Measurements from ENCODE around the gene CYP1A2.

The CYP1A2 gene

GRCh38 chr15:74788683-74789151 is 40.1 kb downstream of the CYP1A2 start:
- no peak for DNase-seq (ENCODE audit: low read depth in 4 of 4, low spot score in 1 of 4)

GRCh38 chr15:74789171-74789631 is 40.6 kb downstream of the CYP1A2 start:
- no peak for DNase-seq (ENCODE audit: low read depth in 4 of 4, low spot score in 1 of 4)

DNA sequence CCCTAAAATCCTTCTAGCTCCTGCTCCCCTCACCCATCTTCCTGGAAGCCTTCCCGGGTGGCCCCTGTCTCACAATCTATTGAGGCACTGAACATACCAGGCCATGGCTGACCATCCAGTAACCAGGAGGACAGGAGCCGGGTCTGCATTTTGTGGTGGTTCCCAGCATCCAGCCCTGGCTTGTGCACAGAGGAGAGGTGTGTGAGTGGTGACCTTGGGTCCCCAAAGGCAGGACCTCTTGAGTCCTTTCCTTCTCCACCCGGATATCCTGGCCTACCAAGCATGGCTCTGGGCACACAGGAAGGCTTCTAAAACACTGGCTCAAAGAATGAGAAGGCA is 41.1 kb downstream of the CYP1A2 start:
- DNase-seq (ENCODE audit: low read depth in 4 of 4, low spot score in 1 of 4), result no peak

- no peak for DNase-seq (ENCODE audit: low read depth in 4 of 4, low spot score in 1 of 4)
Observed at GRCh38 chr15:74790080-74790916, 41.7 kb downstream of the CYP1A2 start.

DNA sequence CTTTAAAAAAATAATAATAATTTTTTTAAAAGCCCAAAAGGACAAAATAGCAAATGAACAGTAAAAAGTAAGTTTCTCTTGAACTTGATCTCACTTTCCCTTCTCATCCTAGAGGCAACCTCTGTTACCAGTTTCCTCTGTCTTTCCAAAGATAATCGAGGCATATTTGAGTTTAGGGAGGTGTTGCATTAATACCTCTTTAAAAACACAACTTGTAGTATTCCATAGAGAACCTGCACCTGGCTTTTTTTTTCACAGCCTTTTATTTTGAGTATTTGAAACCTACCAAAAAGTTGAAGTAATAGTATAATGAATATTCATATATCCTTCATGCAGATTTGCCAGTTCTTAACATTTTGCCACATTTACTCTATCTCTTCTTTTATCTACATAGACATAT is 42.4 kb downstream of the CYP1A2 start:
- DNase-seq (ENCODE audit: low read depth in 4 of 4, low spot score in 1 of 4), result no peak

DNA sequence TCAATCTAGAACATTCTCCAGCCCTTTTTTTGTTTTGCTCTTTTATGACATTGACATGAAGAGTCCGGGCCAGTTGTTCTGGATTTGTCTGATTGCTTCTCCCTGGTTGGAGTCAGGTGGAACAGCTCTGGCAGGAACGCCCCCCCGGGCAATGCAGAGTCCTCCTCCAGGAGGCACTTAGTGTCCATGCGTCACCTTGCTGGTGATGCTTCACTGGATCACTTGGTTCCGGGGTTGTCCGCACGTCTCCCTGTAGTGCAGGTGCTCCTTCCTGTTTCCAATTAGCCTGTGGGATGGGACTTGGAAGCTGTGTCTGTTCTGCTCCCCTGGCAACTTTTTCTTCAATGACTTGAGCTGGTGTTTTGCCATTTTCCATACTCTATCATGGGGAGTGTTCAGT is 43.0 kb downstream of the CYP1A2 start:
- DNase-seq (ENCODE audit: low read depth in 4 of 4, low spot score in 1 of 4), result no peak

DNA sequence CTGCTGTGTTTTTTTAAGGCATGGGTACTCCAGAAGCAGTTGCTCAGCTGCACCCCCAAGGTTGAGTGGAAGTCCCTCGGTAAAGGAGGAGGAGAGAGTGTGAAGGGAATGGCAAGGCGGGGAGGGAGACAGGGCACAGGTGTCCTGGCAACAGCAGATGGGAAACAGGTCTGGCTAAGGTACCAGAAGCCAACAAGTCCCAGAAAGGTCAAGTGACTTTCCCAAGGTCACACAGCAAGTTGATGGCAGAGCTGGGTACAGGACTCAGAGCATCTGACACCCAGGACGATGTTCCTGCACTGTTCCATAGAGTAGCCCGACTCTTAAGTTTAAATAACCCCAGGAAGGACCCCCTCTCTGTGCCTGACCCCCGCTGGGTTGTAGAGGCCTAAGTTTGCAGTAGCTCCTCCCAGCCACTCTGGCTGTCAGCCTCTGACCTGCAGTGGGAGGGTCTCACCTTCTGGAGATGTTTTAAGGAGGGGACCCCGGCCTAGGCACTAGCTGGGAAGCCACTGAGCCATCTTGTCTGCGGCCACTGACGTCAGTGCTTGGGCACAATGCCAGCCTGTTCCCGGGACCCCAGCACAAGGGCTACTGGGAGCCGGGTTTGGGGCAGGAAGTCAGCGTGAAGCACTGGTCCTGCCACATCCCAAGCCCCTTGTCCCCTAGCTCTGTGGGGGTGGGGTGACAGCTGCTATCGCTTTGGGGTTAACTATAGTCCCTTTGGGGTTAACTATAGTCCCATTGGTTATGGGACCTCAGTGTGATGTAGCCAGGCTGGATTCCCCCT is 43.8 kb downstream of the CYP1A2 start:
- no peak for DNase-seq (ENCODE audit: low read depth in 4 of 4, low spot score in 1 of 4)

DNA sequence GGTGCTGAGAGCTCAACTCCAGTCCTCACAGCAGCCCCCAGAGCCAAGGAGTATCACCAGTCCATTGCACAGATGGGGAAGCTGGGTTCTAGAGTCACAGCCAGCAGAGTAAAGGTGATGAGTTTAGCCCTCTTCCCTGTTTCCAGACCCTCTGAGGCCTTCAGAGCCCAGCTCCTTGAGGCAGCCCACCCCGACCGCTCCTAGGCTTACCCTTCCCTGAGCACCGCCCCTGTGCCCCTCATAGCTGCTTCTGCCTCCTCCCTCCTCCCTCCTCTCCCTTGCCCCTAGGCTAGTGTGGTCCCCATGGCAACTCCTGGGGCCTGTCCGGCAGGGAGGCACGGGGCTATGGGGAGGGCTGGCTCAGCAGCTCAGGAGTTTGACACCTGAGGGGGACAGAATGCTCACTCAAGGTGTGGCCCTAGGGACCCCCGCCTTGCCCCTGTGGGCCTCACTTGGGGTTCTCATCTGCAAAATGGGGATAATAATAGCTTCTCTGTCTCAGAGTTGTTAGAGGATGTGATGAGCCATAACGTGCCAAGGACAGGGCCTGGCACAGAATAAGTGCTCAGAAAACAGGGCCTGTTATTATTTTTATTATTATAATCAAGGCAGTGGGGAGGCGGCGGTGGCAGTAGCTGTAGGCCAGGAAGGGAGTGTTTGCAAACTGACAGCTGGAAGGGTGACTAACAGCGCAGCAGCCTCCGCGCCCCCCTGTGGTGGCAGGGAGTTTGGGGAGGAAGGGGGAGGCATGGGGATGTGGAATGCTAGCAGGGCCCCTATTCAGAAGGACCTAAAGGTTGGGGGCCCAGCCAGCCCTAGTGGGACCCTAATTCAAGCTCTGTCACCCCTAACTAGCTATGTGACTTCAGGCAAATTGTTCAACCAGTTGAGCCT is 44.7 kb downstream of the CYP1A2 start:
- DNase-seq (ENCODE audit: low read depth in 4 of 4, low spot score in 1 of 4), result peak in 1 of 4 experiments; percentile 57

- no peak for DNase-seq (ENCODE audit: low read depth in 4 of 4, low spot score in 1 of 4)
Observed at GRCh38 chr15:74794248-74794969, 45.8 kb downstream of the CYP1A2 start.

DNA sequence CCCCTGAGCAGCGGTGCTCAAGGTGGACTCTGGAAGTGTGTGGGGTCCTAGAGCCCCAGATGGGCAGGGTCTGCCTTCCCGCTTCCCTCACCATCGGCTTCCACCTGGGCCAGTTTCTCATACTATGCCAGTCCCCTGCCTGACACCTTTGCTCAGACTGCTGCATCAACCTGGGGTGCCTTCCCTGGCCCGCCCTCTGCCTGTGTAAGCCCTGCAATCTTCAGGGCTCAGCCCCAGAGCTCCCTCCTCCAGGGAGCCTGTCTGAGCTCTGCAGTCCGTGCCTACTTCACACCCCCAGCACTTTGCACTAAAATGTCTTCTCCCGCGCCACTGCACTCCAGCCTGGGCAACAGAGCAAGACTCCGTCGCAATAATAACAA is 46.3 kb downstream of the CYP1A2 start:
- DNase-seq (ENCODE audit: low read depth in 4 of 4, low spot score in 1 of 4), result no peak

DNA sequence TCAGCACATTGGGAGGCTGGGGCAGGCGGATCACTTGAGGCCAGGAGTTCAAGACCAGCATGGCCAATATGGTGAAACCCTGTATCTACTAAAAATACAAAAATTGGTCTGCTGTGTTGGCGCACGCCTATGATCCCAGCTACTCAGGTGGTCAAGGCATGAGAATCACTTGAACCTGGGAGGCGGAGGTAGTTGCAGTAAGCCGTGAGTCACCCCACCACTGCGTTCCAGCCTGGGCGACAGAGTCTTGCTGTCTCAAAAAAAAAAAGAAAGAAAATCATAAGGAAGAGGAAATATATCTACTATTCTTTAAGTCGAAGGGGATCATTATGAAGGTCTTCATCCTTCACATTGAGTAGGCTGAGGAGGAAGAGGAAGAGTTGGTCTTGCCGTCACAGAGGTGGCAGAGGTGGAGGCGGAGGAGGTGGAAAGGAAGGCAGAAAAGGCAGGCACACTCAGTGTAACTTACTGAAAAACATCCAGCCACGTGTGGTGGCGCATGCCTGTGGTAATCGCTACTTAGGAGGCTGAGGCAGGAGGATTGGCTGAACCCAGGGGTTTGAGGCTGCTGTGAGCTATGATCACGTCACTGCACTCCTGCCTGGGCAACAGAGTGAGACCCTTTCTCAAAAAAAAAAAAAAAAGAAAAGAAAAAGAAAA is 47.5 kb downstream of the CYP1A2 start:
- DNase-seq (ENCODE audit: low read depth in 4 of 4, low spot score in 1 of 4), result no peak

DNA sequence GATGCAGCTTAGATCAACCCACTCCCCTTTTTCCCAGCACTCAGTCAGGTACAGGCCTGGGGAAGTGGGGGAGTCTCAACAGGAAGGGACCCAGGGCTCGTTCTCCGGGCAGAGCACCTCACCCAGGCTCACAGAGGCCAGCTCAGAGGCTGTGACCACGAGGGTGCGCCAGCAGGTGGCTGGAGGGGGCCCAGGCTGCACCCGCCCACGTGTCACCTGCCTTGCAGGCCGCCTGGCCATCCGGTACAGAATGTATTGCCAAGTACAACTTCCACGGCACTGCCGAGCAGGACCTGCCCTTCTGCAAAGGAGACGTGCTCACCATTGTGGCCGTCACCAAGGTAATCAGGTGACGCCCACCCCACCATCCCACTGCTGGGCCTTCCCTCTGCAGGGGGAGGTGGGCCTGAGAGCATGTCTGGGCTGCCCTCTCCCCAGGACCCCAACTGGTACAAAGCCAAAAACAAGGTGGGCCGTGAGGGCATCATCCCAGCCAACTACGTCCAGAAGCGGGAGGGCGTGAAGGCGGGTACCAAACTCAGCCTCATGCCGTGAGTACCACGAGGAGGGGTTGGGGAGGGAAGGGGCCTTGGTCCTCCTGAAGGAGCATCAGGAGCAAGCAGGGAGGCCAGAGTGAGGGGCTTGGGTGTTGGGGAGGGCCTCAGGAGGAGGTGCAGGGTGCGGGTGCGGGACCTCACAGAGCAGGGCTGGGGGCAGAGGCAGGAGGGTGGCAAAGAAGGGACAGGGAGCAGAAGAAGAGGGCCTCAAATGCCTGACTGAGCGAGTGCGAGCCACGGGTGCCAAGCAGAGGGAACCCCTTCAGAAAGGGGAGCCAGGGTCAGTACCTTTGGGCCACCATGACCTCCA is 50.0 kb downstream of the CYP1A2 start:
- DNase-seq (ENCODE audit: low read depth in 4 of 4, low spot score in 1 of 4), result no peak

DNA sequence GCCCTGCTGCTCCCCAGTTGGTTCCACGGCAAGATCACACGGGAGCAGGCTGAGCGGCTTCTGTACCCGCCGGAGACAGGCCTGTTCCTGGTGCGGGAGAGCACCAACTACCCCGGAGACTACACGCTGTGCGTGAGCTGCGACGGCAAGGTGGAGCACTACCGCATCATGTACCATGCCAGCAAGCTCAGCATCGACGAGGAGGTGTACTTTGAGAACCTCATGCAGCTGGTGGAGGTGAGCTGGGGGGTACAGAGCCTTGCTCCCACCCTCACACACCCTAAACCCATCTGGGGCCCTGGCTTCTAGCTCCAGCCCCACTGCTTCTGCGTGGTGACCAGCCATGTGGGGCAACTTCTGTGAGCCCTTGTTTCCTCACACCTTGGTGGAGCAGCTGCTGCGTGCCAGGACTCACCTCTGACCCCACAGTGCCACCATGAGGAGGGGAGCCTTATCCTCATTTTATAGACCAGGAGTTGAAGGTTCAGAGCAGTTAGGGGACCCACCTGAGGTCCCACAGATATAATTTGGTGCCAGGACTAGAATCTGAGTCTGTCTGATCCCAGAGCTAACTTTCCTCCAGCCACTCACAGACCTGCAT is 50.7 kb downstream of the CYP1A2 start:
- no peak for DNase-seq (ENCODE audit: low read depth in 4 of 4, low spot score in 1 of 4)

DNA sequence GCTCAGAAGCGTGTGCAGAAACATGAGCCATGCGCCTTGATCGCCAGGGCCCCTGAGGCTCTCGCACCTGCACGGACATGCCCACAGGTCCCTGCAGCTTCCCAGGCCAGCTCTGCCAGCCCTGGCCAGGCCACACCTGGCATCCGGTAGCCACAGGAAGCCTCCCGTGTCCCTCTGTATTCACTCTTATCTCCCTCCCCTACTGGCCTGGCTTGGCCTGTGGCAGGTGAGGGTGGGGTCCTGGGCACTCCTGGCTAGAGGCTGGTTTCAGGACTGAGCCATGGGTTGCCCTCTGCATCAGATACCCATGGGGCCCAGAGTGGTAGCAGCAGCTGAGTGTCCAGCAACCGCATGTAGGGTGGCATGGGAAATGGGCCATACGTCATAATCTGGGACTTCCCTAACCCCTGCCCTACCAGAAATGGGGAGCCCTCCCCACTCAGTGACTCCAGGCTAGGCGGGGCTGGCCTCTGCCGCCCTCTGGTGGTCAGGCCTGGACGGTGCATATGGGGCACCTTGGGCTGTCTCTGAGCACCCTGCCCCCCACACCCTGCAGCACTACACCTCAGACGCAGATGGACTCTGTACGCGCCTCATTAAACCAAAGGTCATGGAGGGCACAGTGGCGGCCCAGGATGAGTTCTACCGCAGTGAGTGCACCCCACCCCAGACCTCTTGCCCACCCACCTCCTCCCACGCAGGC is 51.4 kb downstream of the CYP1A2 start:
- DNase-seq (ENCODE audit: low read depth in 4 of 4, low spot score in 1 of 4), result peak; percentile 65 to 79 (median 75)

- DNase-seq (ENCODE audit: low read depth in 4 of 4, low spot score in 1 of 4), result no peak
Observed at GRCh38 chr15:74800559-74801094, 52.0 kb downstream of the CYP1A2 start.

GRCh38 chr15:74801311-74801997 is 52.8 kb downstream of the CYP1A2 start:
- no peak for DNase-seq (ENCODE audit: low read depth in 4 of 4, low spot score in 1 of 4)

- no peak for DNase-seq (ENCODE audit: low read depth in 4 of 4, low spot score in 1 of 4)
Observed at GRCh38 chr15:74802290-74802689, 53.6 kb downstream of the CYP1A2 start.

Measured in stimulated activated CD4-positive, alpha-beta T cell treated with anti-CD3 and anti-CD28 coated beads, Interleukin-1b, Interleukin-23, amount 100 ng/mL, for 24 hours (primary cell).